Hepatocyte (in vitro differentiated cells): ENCODE measurements around the gene ISM1. TPM values are rescaled to one million over a fixed set of nuclear protein-coding genes. Genes with fewer than 3 reads are reported as not detected.

ENCODE experiments used
- DNase-seq: peaks from one replicate; pipeline ENCODE4 v3.0.0-alpha.2; 2016; ENCODE audit warnings: low spot score
- H2AFZ ChIP-seq: fragments of 200-600 bp; sonication (generic); 2 replicates; pipeline ENCODE4 v1.6.0; 2016; ENCODE audit warnings: antibody characterized with exemption, mild to moderate bottlenecking
- H3K27ac ChIP-seq: fragments of 200-600 bp; sonication (generic); 2 replicates; pipeline ENCODE4 v1.5.1; 2016; ENCODE audit warnings: mild to moderate bottlenecking
- H3K27me3 ChIP-seq: fragments of 200-600 bp; sonication (generic); 2 replicates; pipeline ENCODE4 v1.6.1; 2016
- H3K36me3 ChIP-seq: fragments of 200-600 bp; sonication (generic); replicated peaks from 2 replicates; pipeline ENCODE4 v1.5.1; 2016; ENCODE audit warnings: low read depth; ENCODE audit not compliant: insufficient read depth
- H3K4me1 ChIP-seq: fragments of 200-600 bp; sonication (generic); 2 replicates; pipeline ENCODE4 v1.5.1; 2016; ENCODE audit warnings: mild to moderate bottlenecking, moderate library complexity; ENCODE audit not compliant: insufficient read depth
- H3K4me2 ChIP-seq: fragments of 200-600 bp; sonication (generic); 2 replicates; pipeline ENCODE4 v1.6.0; 2016
- H3K4me3 ChIP-seq: fragments of 200-600 bp; sonication (generic); 2 replicates; pipeline ENCODE4 v1.5.1; 2016; ENCODE audit warnings: mild to moderate bottlenecking
- H3K79me2 ChIP-seq: fragments of 200-600 bp; sonication (generic); 2 replicates; pipeline ENCODE4 v1.6.0; 2017; ENCODE audit warnings: mild to moderate bottlenecking
- H3K9me2 ChIP-seq: fragments of 200-600 bp; sonication (generic); replicated peaks from 2 replicates; pipeline ENCODE4 v1.6.0; 2017; ENCODE audit warnings: mild to moderate bottlenecking; ENCODE audit not compliant: insufficient read depth
- H3K9me3 ChIP-seq: fragments of 200-600 bp; sonication (generic); 2 replicates; pipeline ENCODE4 v1.5.1; 2016; ENCODE audit warnings: low read depth, mild to moderate bottlenecking
- H4K20me1 ChIP-seq: fragments of 200-600 bp; sonication (generic); 2 replicates; pipeline ENCODE4 v1.6.0; 2016; ENCODE audit warnings: mild to moderate bottlenecking; ENCODE audit not compliant: insufficient read depth, poor library complexity, severe bottlenecking
- CTCF ChIP-seq: fragments of 200-600 bp; sonication (generic); IDR thresholded peaks from 2 replicates; pipeline ENCODE4 v1.5.1; 2016; ENCODE audit warnings: antibody characterized with exemption, mild to moderate bottlenecking; ENCODE audit not compliant: poor library complexity
- EZH2 ChIP-seq: fragments of 200-600 bp; sonication (generic); IDR thresholded peaks from 2 replicates; pipeline ENCODE4 v1.6.1; 2016; ENCODE audit warnings: antibody characterized with exemption, mild to moderate bottlenecking, borderline replicate concordance
- EZH2phosphoT487 ChIP-seq: fragments of 200-600 bp; sonication (generic); IDR thresholded peaks from one replicate; pipeline ENCODE4 v1.6.1; 2018; ENCODE audit warnings: antibody characterized with exemption, mild to moderate bottlenecking, low read depth, moderate library complexity; ENCODE audit not compliant: unreplicated experiment, severe bottlenecking
- WGBS: methylation state at CpG from one replicate; pipeline ENCODE4 v1.1.6; 2016; ENCODE audit warnings: low lambda C conversion rate; ENCODE audit errors: missing lambda C conversion rate; 5-methylcytosine and 5-hydroxymethylcytosine counted together
- polyA plus RNA-seq: library from polyadenylated mRNA; unstranded; fragments of >200 nt; fragmentation: Nextera tagmentation; extraction: Ambion mirVana; gene quantifications from 2 replicates; pipeline ENCODE4 v1.2.1, GENCODE V29; 2016
- total RNA-seq: library from RNA; depleted of rRNA; stranded (reverse); fragments of >200 nt; gene quantifications from 2 replicates; pipeline ENCODE4 v1.2.3, GENCODE V29; 2014

Gene ISM1
- total and polyA plus RNA-seq, 2 experiments from 2014 or later = 0.76 to 1.7 TPM

GRCh38 chr20:13226367-13226766 lies 5.3 kb downstream of the ISM1 start:
- TF ChIP-seq EZH2 (no peak), CTCF (no peak), EZH2phosphoT487 (no peak)
- no peak overlapping the region for H3K4me2 ChIP-seq
- H4K20me1 ChIP-seq = no peaks in the 10 kb centered on the region
- peaks cover 4% of the 10 kb centered on the region for H3K9me3 ChIP-seq
- H2AFZ ChIP-seq = no peak overlapping the region
- H3K79me2 ChIP-seq = no peaks in the 10 kb centered on the region
- H3K4me3 ChIP-seq = no peak overlapping the region
- H3K9me2 ChIP-seq = no peaks in the 10 kb centered on the region
- WGBS = 59% methylated on average over 1 of the region's 1 CpG
- no peaks in the 10 kb centered on the region for H3K36me3 ChIP-seq
- H3K4me1 ChIP-seq = no peaks in the 10 kb centered on the region
- H3K27me3 ChIP-seq = peaks cover 24% of the 10 kb centered on the region
- no peak for DNase-seq
- H3K27ac ChIP-seq = no peak overlapping the region

- Histone ChIP-seq H3K4me1 (no peaks in the 10 kb centered on the region), H3K9me3 (peaks cover 4% of the 10 kb centered on the region), H3K79me2 (no peaks in the 10 kb centered on the region), H3K4me2 (no peak overlapping the region), H3K9me2 (no peaks in the 10 kb centered on the region), H3K4me3 (no peak overlapping the region), H4K20me1 (no peaks in the 10 kb centered on the region), H3K27ac (no peak overlapping the region), H3K36me3 (no peaks in the 10 kb centered on the region), H2AFZ (no peak overlapping the region), H3K27me3 (peaks cover 7% of the 10 kb centered on the region)
- no peak for DNase-seq
- TF ChIP-seq EZH2 (no peak), CTCF (no peak), EZH2phosphoT487 (no peak)
- 96% methylated on average over 2 of the region's 2 CpGs for WGBS
These were observed 7.7 kb downstream of the ISM1 start for GRCh38 chr20:13228771-13229170.

GRCh38 chr20:13229538-13229937 lies 8.5 kb downstream of the ISM1 start:
- TF ChIP-seq EZH2phosphoT487 = no peak
- no peak for TF ChIP-seq EZH2
- no peak for TF ChIP-seq CTCF

More at GRCh38 chr20:13229538-13229937, 8.5 kb downstream of the ISM1 start:
- H3K27me3 ChIP-seq = no peaks in the 10 kb centered on the region
- H3K79me2 ChIP-seq = no peaks in the 10 kb centered on the region
- H4K20me1 ChIP-seq = no peaks in the 10 kb centered on the region
- H3K4me2 ChIP-seq = no peak overlapping the region
- peaks cover 4% of the 10 kb centered on the region for H3K9me3 ChIP-seq
- no peak for DNase-seq
- H3K9me2 ChIP-seq = no peaks in the 10 kb centered on the region
- H2AFZ ChIP-seq = no peak overlapping the region
- H3K27ac ChIP-seq = no peak overlapping the region
- no peaks in the 10 kb centered on the region for H3K36me3 ChIP-seq
- H3K4me1 ChIP-seq = no peaks in the 10 kb centered on the region
- H3K4me3 ChIP-seq = no peak overlapping the region
